H1 (cell line): ENCODE measurements around the gene APOL2. TPM values are rescaled to one million over a fixed set of nuclear protein-coding genes. Genes with fewer than 3 reads are reported as not detected.

ENCODE experiments used
- CTCF ChIA-PET: fragments of 300-600 bp; sonication (Branson Sonifier 250); formaldehyde crosslinking; loops from one replicate; lab custom pipeline; 2021; ENCODE audit not compliant: partially characterized antibody; lab: Charles Lee
- POLR2A ChIA-PET: fragments of 300-600 bp; sonication (Branson Sonifier 250); formaldehyde crosslinking; loops from one replicate; lab custom pipeline; 2021; ENCODE audit warnings: inconsistent platforms; ENCODE audit not compliant: partially characterized antibody; lab: Charles Lee
- DNase-seq, 2 experiments: peaks; one replicate each; pipeline versions ENCODE4 v3.0.0 to v3.0.0-alpha.2; 2010 to 2022; ENCODE audit warnings: low spot score in 2 of 2, low read depth in 1 of 2, mixed read lengths in 1 of 2
- FAIRE-seq: peaks from 2 replicates; lab custom pipeline; 2011; peaks lifted over from hg19 to GRCh38; lab: Jason Lieb, UNC
- H2AFZ ChIP-seq: 2 replicates; pipeline ENCODE4 v1.8.1; 2012; ENCODE audit warnings: low read length, inconsistent platforms
- H2AK5ac ChIP-seq: 2 replicates; pipeline ENCODE4 v1.6.1; 2013; ENCODE audit warnings: low read depth, low read length
- H2BK120ac ChIP-seq: replicated peaks from 2 replicates; pipeline ENCODE3; 2013; ENCODE audit warnings: low read depth, low read length, inconsistent platforms
- H2BK12ac ChIP-seq: 2 replicates; pipeline ENCODE4 v1.6.1; 2013; ENCODE audit warnings: low read depth, low read length
- H2BK15ac ChIP-seq: 2 replicates; pipeline ENCODE4 v1.6.1; 2013; ENCODE audit warnings: low read length
- H2BK20ac ChIP-seq: 2 replicates; pipeline ENCODE4 v1.6.1; 2013; ENCODE audit warnings: low read length
- H2BK5ac ChIP-seq: 2 replicates; pipeline ENCODE4 v1.6.1; 2013; ENCODE audit warnings: low read depth, low read length
- H3K14ac ChIP-seq: 2 replicates; pipeline ENCODE4 v1.6.1; 2013; ENCODE audit warnings: inconsistent platforms; ENCODE audit not compliant: insufficient read length
- H3K18ac ChIP-seq: 2 replicates; pipeline ENCODE4 v1.6.1; 2013; ENCODE audit warnings: low read length; ENCODE audit errors: extremely low read depth
- H3K23ac ChIP-seq: 2 replicates; pipeline ENCODE4 v1.6.1; 2013; ENCODE audit warnings: inconsistent platforms; ENCODE audit not compliant: insufficient read length
- H3K23me2 ChIP-seq: 2 replicates; pipeline ENCODE4 v1.6.1; 2013; ENCODE audit warnings: low read depth, low read length
- H3K27ac ChIP-seq: 2 replicates; pipeline ENCODE4 v1.6.1; 2011; ENCODE audit warnings: low read depth, low read length, inconsistent platforms
- H3K27me3 ChIP-seq, 4 experiments: replicated peaks in 1 of 4; 1 replicate in 1 of 4; 2 replicates in 3 of 4; pipeline versions ENCODE4 v1.6.1 to v1.8.1; 2011 to 2013; ENCODE audit warnings: low read length in 3 of 4, mild to moderate bottlenecking in 3 of 4, inconsistent platforms in 2 of 4, mixed read lengths in 2 of 4, moderate library complexity in 1 of 4; ENCODE audit not compliant: control insufficient read depth in 3 of 4, insufficient read depth in 3 of 4; ENCODE audit errors: extremely low read depth in 1 of 4
- H3K36me3 ChIP-seq, 4 experiments: 2 replicates each; pipeline versions ENCODE4 v1.6.1 to v1.8.1; 2011 to 2013; ENCODE audit warnings: mild to moderate bottlenecking in 4 of 4, low read length in 3 of 4, moderate library complexity in 2 of 4, control low read depth in 1 of 4, inconsistent platforms in 1 of 4; ENCODE audit not compliant: insufficient read depth in 4 of 4, control insufficient read depth in 2 of 4
- H3K4ac ChIP-seq: replicated peaks from 2 replicates; pipeline ENCODE3; 2013; ENCODE audit warnings: low read length, low read depth, mixed read lengths, inconsistent platforms; ENCODE audit not compliant: insufficient read length
- H3K4me1 ChIP-seq, 4 experiments: replicated peaks in 1 of 4; 1 replicate in 1 of 4; 2 replicates in 3 of 4; pipeline versions ENCODE4 v1.6.1 to v1.8.1; 2011 to 2013; ENCODE audit warnings: low read length in 3 of 4, inconsistent platforms in 2 of 4, mixed read lengths in 1 of 4; ENCODE audit not compliant: insufficient read depth in 4 of 4, control insufficient read depth in 3 of 4
- H3K4me2 ChIP-seq, 2 experiments: 2 replicates each; pipeline versions ENCODE4 v1.6.1 to v1.8.1; 2011 to 2013; ENCODE audit warnings: low read depth in 2 of 2, low read length in 2 of 2, control low read depth in 1 of 2, inconsistent platforms in 1 of 2, mild to moderate bottlenecking in 1 of 2; ENCODE audit not compliant: insufficient read depth in 1 of 2
- H3K4me3 ChIP-seq, 4 experiments: fragments of 200-600, 300-600 bp in 1 of 4; sonication (generic), shearing (Covaris generic), sonication (Bioruptor Twin) in 1 of 4; 2 replicates each; pipeline versions ENCODE4 v1.5.1 to v1.8.1; 2011 to 2016; ENCODE audit warnings: low read length in 4 of 4, low read depth in 3 of 4, control low read depth in 2 of 4, inconsistent platforms in 2 of 4, mild to moderate bottlenecking in 2 of 4, mixed read lengths in 1 of 4, moderate library complexity in 1 of 4; ENCODE audit not compliant: insufficient read depth in 2 of 4; ENCODE audit errors: extremely low read depth in 1 of 4
- H3K56ac ChIP-seq: replicated peaks from 2 replicates; pipeline ENCODE3; 2013; ENCODE audit warnings: low read depth, mild to moderate bottlenecking, mixed read lengths, low read length, inconsistent platforms; ENCODE audit not compliant: insufficient read length
- H3K79me1 ChIP-seq: 2 replicates; pipeline ENCODE4 v1.6.1; 2013; ENCODE audit warnings: low read depth, low read length, control low read depth
- H3K79me2 ChIP-seq, 2 experiments: 2 replicates each; pipeline versions ENCODE4 v1.6.1 to v1.8.1; 2012 to 2013; ENCODE audit warnings: low read length in 2 of 2, mild to moderate bottlenecking in 2 of 2, inconsistent platforms in 1 of 2; ENCODE audit not compliant: insufficient read depth in 2 of 2, control insufficient read depth in 1 of 2
- H3K9ac ChIP-seq, 4 experiments: replicated peaks in 1 of 4; 1 replicate in 1 of 4; 2 replicates in 3 of 4; pipeline versions ENCODE4 v1.6.1 to v1.8.1; 2011 to 2013; ENCODE audit warnings: low read depth in 3 of 4, low read length in 3 of 4, control low read depth in 2 of 4, mild to moderate bottlenecking in 2 of 4, moderate library complexity in 2 of 4, inconsistent platforms in 1 of 4; ENCODE audit errors: extremely low read depth in 1 of 4
- H3K9me3 ChIP-seq, 2 experiments: 2 replicates each; pipeline versions ENCODE4 v1.6.1 to v1.8.1; 2012 to 2013; ENCODE audit warnings: mild to moderate bottlenecking in 2 of 2, moderate library complexity in 2 of 2, control low read depth in 1 of 2, inconsistent platforms in 1 of 2, low read depth in 1 of 2, low read length in 1 of 2, mixed read lengths in 1 of 2; ENCODE audit not compliant: insufficient read depth in 2 of 2
- H4K20me1 ChIP-seq, 2 experiments: replicated peaks in 1 of 2; 2 replicates each; pipeline versions ENCODE3 to v1.8.1; 2011 to 2013; ENCODE audit warnings: inconsistent platforms in 2 of 2, low read length in 2 of 2, mild to moderate bottlenecking in 1 of 2; ENCODE audit not compliant: insufficient read depth in 2 of 2, control insufficient read depth in 1 of 2
- H4K5ac ChIP-seq: 2 replicates; pipeline ENCODE4 v1.6.1; 2013; ENCODE audit warnings: low read length, low read depth, mixed read lengths, inconsistent platforms; ENCODE audit not compliant: insufficient read length
- H4K8ac ChIP-seq: 2 replicates; pipeline ENCODE4 v1.8.0; 2013; ENCODE audit warnings: mild to moderate bottlenecking, moderate library complexity, low read length, inconsistent platforms; ENCODE audit not compliant: insufficient read depth; ENCODE audit errors: extremely low read depth
- H4K91ac ChIP-seq: replicated peaks from 2 replicates; pipeline ENCODE3; 2013; ENCODE audit warnings: low read length, mixed read lengths, inconsistent platforms; ENCODE audit not compliant: insufficient read length
- BCL11A ChIP-seq, 2 experiments: IDR thresholded peaks; one replicate each; pipeline ENCODE4 v1.6.1; 2011; ENCODE audit warnings: low read depth in 2 of 2, low read length in 2 of 2, mild to moderate bottlenecking in 2 of 2
- CBX5 ChIP-seq: fragments of 300-800, 300-1000 bp; sonication (generic); IDR thresholded peaks from 2 replicates; pipeline ENCODE4 v1.7.1; 2016; ENCODE audit warnings: antibody characterized with exemption, low read length, low read depth
- CEBPB ChIP-seq: IDR thresholded peaks from 2 replicates; pipeline ENCODE4 v1.6.1; 2012; ENCODE audit warnings: low read depth, low read length
- CREB1 ChIP-seq: IDR thresholded peaks from 2 replicates; pipeline ENCODE4 v1.6.1; 2012; ENCODE audit warnings: inconsistent platforms
- KDM5A ChIP-seq: fragments of 200-600 bp; IDR thresholded peaks from 2 replicates; pipeline ENCODE4 v1.7.1; 2012; ENCODE audit warnings: mild to moderate bottlenecking, low read length, inconsistent platforms, mixed read lengths
- NANOG ChIP-seq: IDR thresholded peaks from 2 replicates; pipeline ENCODE4 v1.6.1; 2011; ENCODE audit warnings: low read length, low read depth, mild to moderate bottlenecking, inconsistent platforms; ENCODE audit not compliant: insufficient read depth, poor library complexity, severe bottlenecking
- NRF1 ChIP-seq: IDR thresholded peaks from 2 replicates; pipeline ENCODE4 v1.6.1; 2011; ENCODE audit warnings: mild to moderate bottlenecking, low read depth, low read length, improper control_type of control experiment
- SIRT6 ChIP-seq: IDR thresholded peaks from one replicate; pipeline ENCODE4 v1.7.1; 2012; ENCODE audit warnings: low read length, inconsistent platforms
- SP4 ChIP-seq: IDR thresholded peaks from 2 replicates; pipeline ENCODE4 v1.6.1; 2012; ENCODE audit warnings: low read length, inconsistent platforms
- SRF ChIP-seq: IDR thresholded peaks from 2 replicates; pipeline ENCODE4 v1.6.1; 2011; ENCODE audit warnings: mild to moderate bottlenecking, low read depth, low read length, moderate library complexity
- TAF7 ChIP-seq: optimal IDR thresholded peaks from 2 replicates; pipeline ENCODE3; 2011; ENCODE audit warnings: low read depth, mild to moderate bottlenecking, inconsistent platforms, low read length, moderate library complexity, borderline replicate concordance
- WGBS, 2 experiments: shearing (Covaris generic) in 1 of 2; methylation state at CpG; one replicate each; pipeline versions ENCODE4 v1.1.6 to v1.1.7; 2013 to 2015; ENCODE audit warnings: low lambda C conversion rate in 2 of 2, mixed read lengths in 2 of 2, inconsistent platforms in 1 of 2, low coverage in 1 of 2, missing lambda C conversion rate in 1 of 2; ENCODE audit not compliant: insufficient replicate concordance in 2 of 2, insufficient coverage in 1 of 2, insufficient read length in 1 of 2; ENCODE audit errors: extremely low coverage in 1 of 2, missing lambda C conversion rate in 1 of 2; 5-methylcytosine and 5-hydroxymethylcytosine counted together
- polyA plus RNA-seq, 7 experiments: library from polyadenylated mRNA; depleted of rRNA in 3 of 7; stranded (reverse) in 5 of 7; unstranded in 2 of 7; fragments of >200 nt in 5 of 7; fragments of 200-250 nt in 2 of 7; gene quantifications; 1 replicate in 5 of 7; 2 replicates in 1 of 7; 4 replicates in 1 of 7; pipeline versions ENCODE4 v1.2.1 to v1.2.3, GENCODE V29; 2011 to 2013; ENCODE audit warnings: missing spikeins in 2 of 7, mixed read lengths in 2 of 7
- total RNA-seq: library from RNA; stranded (reverse); fragmentation: NEBNext Ultra II Directional; extraction: Animal tissue kit (Norgen Biotek cat#: 25700); gene quantifications from 2 replicates; pipeline ENCODE4 v1.2.1, GENCODE V29; 2021

The APOL2 gene
- total and polyA plus RNA-seq, 2 of the 8 experiments (the other 6 are each of a cell fraction or from before 2014, with no cell fraction given): 8.1 to 11.0 TPM

DNA sequence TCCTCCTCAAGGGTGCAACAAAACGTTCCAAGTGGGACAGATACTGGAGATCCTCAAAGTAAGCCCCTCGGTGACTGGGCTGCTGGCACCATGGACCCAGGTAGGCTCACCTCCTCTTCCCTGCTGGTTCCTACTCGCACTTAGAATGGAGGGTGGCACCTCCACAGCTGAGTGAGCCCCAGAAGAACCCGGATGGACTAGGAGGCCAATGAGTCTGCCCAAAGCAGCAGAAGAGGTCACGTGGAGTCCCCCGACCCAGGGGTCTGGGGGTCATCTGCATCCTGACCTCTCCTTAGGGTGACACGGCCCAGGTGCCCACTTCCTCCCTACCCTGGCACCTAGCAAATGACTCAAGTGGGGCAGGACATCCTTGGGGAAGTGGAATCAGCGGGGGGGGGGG, 18.0 kb upstream of the APOL2 start:
- ChIA-PET POLR2A (no interaction called here), CTCF (interaction anchor here (0.8 to 1.5 kb wide), 2 partner anchors 21 to 229 kb away, joined by 3 to 5 read pairs; no protein-coding TSS in a partner anchor)
- Histone ChIP-seq H2BK12ac (0 out of 2 replicates have a peak overlapping the region, but pooled peaks have one; percentile 46), H2BK5ac (no peak overlapping the region), H2AK5ac (no peak overlapping the region), H3K14ac (no peak overlapping the region), H2BK20ac (no peak overlapping the region), H3K79me1 (no peaks in the 10 kb centered on the region), H3K23me2 (no peaks in the 10 kb centered on the region), H3K9ac (no peak overlapping the region), H2AFZ (no peak overlapping the region), H2BK15ac (peak overlapping the region; percentile 92), H3K9me3 (no peaks in the 10 kb centered on the region), H3K36me3 (no peaks in the 10 kb centered on the region), H3K4me1 (peaks cover 7 to 14% (median 10%) of the 10 kb centered on the region in 4 experiments), H3K4me3 (no peak overlapping the region), H3K23ac (no peak overlapping the region), H3K79me2 (no peaks in the 10 kb centered on the region), H4K91ac (no peak overlapping the region), H3K27ac (no peak overlapping the region), H3K18ac (no peak overlapping the region), H3K56ac (no peak overlapping the region), H3K27me3 (no peaks in the 10 kb centered on the region; a peak in 1 of 7 replicates), H4K5ac (no peak overlapping the region), H2BK120ac (no peak overlapping the region), H4K20me1 (no peaks in the 10 kb centered on the region), H3K4ac (no peak overlapping the region), H4K8ac (no peak overlapping the region), H3K4me2 (no peak overlapping the region)
- WGBS, 2 experiments: 84% methylated on average over 6 of the region's 8 CpGs; no CpG with 5 or more reads in 1 of the 2 experiments
- TF ChIP-seq BCL11A (IDR thresholded peaks at IDR 0.05; ENCODE audit: low read depth in 2 of 2, low read length in 2 of 2) (no peak), SIRT6 (no peak), KDM5A (no peak), NRF1 (no peak), NANOG (no peak), TAF7 (no peak), SP4 (no peak), SRF (no peak), CBX5 (no peak), CEBPB (no peak), CREB1 (no peak)
- FAIRE-seq (no peak), DNase-seq (no peak)
